Measurements from ENCODE around the gene PHACTR3.

Gene PHACTR3

DNA sequence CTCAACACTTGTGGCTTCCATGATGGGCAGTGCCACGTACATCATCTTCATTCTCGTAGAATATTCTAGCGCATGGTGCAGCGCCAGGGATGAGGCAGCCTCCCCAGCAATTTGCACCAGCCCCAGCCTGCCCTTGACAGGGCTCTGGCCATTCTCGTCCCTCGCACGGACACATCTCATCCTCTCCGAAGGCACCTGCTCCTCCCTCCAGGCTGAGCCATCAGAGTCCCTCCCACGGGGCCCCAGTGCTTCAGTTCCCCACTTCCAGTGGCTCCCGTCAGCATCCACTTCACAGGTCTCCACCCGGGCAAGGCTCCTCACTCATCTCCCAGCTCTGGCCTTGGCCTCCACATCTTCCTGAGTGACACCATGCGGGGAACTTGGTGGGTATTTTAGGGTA lies 13.3 kb upstream of the PHACTR3 start:
- Histone ChIP-seq H3K27ac (ENCODE audit: low read depth, low read length, poor library complexity, severe bottlenecking) (no peak overlapping the region), H3K9me3 (ENCODE audit: low read length) (no peaks in the 10 kb centered on the region)

DNA sequence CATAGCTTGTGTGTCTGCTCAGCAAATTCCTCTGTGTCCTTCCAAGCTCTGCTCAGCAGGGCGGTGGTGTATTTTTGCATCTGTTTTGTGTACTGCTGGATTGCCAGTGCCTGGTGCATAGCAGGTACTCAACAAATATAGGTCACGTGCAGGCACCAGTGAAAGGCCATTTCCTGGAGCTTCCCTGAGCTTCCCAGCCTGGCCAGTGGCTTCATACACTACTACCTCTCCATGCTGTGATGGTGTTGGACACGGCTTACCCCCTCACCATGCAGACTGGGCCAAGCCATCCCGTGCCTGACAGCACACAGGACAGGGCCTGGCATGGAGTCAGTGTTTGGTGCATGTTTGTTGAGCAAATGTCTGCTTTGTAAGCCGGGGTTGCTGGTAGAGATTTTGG lies 7.7 kb upstream of the PHACTR3 start:
- H3K79me2 ChIP-seq (ENCODE audit: insufficient read depth, low read length), result no peaks in the 10 kb centered on the region

More for the DNA sequence above, 13.3 kb upstream of the PHACTR3 start:
- H3F3A ChIP-seq (ENCODE audit: insufficient read depth, low read length), result no peaks in the 10 kb centered on the region
- TF ChIP-seq, protein P1, sequence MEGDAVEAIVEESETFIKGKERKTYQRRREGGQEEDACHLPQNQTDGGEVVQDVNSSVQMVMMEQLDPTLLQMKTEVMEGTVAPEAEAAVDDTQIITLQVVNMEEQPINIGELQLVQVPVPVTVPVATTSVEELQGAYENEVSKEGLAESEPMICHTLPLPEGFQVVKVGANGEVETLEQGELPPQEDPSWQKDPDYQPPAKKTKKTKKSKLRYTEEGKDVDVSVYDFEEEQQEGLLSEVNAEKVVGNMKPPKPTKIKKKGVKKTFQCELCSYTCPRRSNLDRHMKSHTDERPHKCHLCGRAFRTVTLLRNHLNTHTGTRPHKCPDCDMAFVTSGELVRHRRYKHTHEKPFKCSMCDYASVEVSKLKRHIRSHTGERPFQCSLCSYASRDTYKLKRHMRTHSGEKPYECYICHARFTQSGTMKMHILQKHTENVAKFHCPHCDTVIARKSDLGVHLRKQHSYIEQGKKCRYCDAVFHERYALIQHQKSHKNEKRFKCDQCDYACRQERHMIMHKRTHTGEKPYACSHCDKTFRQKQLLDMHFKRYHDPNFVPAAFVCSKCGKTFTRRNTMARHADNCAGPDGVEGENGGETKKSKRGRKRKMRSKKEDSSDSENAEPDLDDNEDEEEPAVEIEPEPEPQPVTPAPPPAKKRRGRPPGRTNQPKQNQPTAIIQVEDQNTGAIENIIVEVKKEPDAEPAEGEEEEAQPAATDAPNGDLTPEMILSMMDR (IDR thresholded peaks at IDR 0.05; ENCODE audit: low read length), result no peak
- no peak for TF ChIP-seq EZH2 (IDR thresholded peaks at IDR 0.05; ENCODE audit: borderline replicate concordance, low read length)
- no peaks in the 10 kb centered on the region for H3K9me2 ChIP-seq (ENCODE audit: low read depth, low read length)
- H3K4me2 ChIP-seq (ENCODE audit: low read length), result no peak overlapping the region
- no peak overlapping the region for H2AFZ ChIP-seq (ENCODE audit: low read length)
- no peaks in the 10 kb centered on the region for H3K36me3 ChIP-seq (ENCODE audit: insufficient read depth, low read length)
- H3K27me3 ChIP-seq (ENCODE audit: insufficient read depth, low read length), result no peaks in the 10 kb centered on the region
- no peaks in the 10 kb centered on the region for H3K79me2 ChIP-seq (ENCODE audit: insufficient read depth, low read length)
- no peaks in the 10 kb centered on the region for H4K20me1 ChIP-seq (ENCODE audit: insufficient read depth, low read length)
- no peak overlapping the region for H3K4me3 ChIP-seq (ENCODE audit: low read depth, low read length, poor library complexity, severe bottlenecking)
- H3K9ac ChIP-seq (ENCODE audit: low read length), result no peak overlapping the region
- no peaks in the 10 kb centered on the region for H3K4me1 ChIP-seq (ENCODE audit: insufficient read depth, low read length, severe bottlenecking)

DNA sequence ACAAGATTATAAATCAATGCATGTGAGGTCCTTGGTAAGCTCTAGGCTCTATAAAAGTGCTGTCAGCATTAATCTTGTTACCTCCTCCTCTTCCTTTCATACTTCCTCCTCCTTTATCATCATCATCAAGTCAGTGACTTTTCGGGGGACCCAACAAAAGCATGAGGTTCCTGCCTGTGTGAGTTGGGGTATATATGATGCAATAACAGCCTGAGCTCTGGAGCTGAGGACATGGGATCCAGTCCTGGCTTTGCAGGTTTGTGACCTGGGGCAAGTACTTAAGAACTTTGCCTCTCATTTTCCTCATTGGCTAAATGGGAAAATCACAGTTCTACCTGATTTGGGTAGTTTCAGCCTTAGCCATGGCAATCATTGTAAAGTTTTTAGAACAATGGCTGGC lies 7.1 kb upstream of the PHACTR3 start:
- H3K27me3 ChIP-seq (ENCODE audit: insufficient read depth, low read length), result no peaks in the 10 kb centered on the region
- no peak overlapping the region for H3K4me3 ChIP-seq (ENCODE audit: low read depth, low read length, poor library complexity, severe bottlenecking)
- H3K79me2 ChIP-seq (ENCODE audit: insufficient read depth, low read length), result no peaks in the 10 kb centered on the region
- H2AFZ ChIP-seq (ENCODE audit: low read length), result no peak overlapping the region
- TF ChIP-seq, protein P1 (IDR thresholded peaks at IDR 0.05; ENCODE audit: low read length), result no peak
- H3K9ac ChIP-seq (ENCODE audit: low read length), result no peak overlapping the region
- no peak overlapping the region for H3K27ac ChIP-seq (ENCODE audit: low read depth, low read length, poor library complexity, severe bottlenecking)
- H3K4me1 ChIP-seq (ENCODE audit: insufficient read depth, low read length, severe bottlenecking), result no peaks in the 10 kb centered on the region
- H3K4me2 ChIP-seq (ENCODE audit: low read length), result no peak overlapping the region
- no peaks in the 10 kb centered on the region for H3K36me3 ChIP-seq (ENCODE audit: insufficient read depth, low read length)
- H3K9me3 ChIP-seq (ENCODE audit: low read length), result no peaks in the 10 kb centered on the region
- no peaks in the 10 kb centered on the region for H3K9me2 ChIP-seq (ENCODE audit: low read depth, low read length)
- H3F3A ChIP-seq (ENCODE audit: insufficient read depth, low read length), result no peaks in the 10 kb centered on the region
- no peaks in the 10 kb centered on the region for H4K20me1 ChIP-seq (ENCODE audit: insufficient read depth, low read length)

More for the DNA sequence above, 7.7 kb upstream of the PHACTR3 start:
- Histone ChIP-seq H3K36me3 (ENCODE audit: insufficient read depth, low read length) (no peaks in the 10 kb centered on the region), H3K4me2 (ENCODE audit: low read length) (no peak overlapping the region), H4K20me1 (ENCODE audit: insufficient read depth, low read length) (no peaks in the 10 kb centered on the region), H3K9me2 (ENCODE audit: low read depth, low read length) (no peaks in the 10 kb centered on the region), H3K27me3 (ENCODE audit: insufficient read depth, low read length) (no peaks in the 10 kb centered on the region), H3K4me1 (ENCODE audit: insufficient read depth, low read length, severe bottlenecking) (no peaks in the 10 kb centered on the region), H3K4me3 (ENCODE audit: low read depth, low read length, poor library complexity, severe bottlenecking) (no peak overlapping the region), H2AFZ (ENCODE audit: low read length) (no peak overlapping the region), H3F3A (ENCODE audit: insufficient read depth, low read length) (no peaks in the 10 kb centered on the region), H3K27ac (ENCODE audit: low read depth, low read length, poor library complexity, severe bottlenecking) (no peak overlapping the region), H3K9ac (ENCODE audit: low read length) (no peak overlapping the region), H3K9me3 (ENCODE audit: low read length) (no peaks in the 10 kb centered on the region)
- TF ChIP-seq, protein P1 (IDR thresholded peaks at IDR 0.05; ENCODE audit: low read length), result no peak
- TF ChIP-seq EZH2 (IDR thresholded peaks at IDR 0.05; ENCODE audit: borderline replicate concordance, low read length), result no peak

Measured in OCI-LY1 (cell line).